HCT116 (cell line): Measurements from ENCODE around the gene KPNA4.

Experiments
- ATF3 ChIP-seq: IDR thresholded peaks from 2 replicates; pipeline ENCODE4 v1.6.1; 2012
- CTCF ChIP-seq, 3 experiments: fragments of 200-600 bp in 1 of 3; sonication (generic) in 1 of 3; IDR thresholded peaks in 2 of 3; conservative IDR thresholded peaks in 1 of 3; 2 replicates each; pipeline ENCODE4 v1.5.1; 2012 to 2017; ENCODE audit warnings: low read depth in 2 of 3, low read length in 2 of 3, antibody characterized with exemption in 1 of 3, borderline replicate concordance in 1 of 3, control low read depth in 1 of 3, mild to moderate bottlenecking in 1 of 3, mixed read lengths in 1 of 3, mixed run types in 1 of 3, moderate library complexity in 1 of 3; ENCODE audit not compliant: insufficient read depth in 1 of 3
- MAX ChIP-seq: IDR thresholded peaks from 2 replicates; pipeline ENCODE4 v1.6.1; 2012
- POLR2A ChIP-seq: IDR thresholded peaks from 2 replicates; pipeline ENCODE4 v1.7.0; 2011; ENCODE audit warnings: borderline replicate concordance; ENCODE audit not compliant: insufficient read depth, insufficient read length; ENCODE audit errors: extremely low read depth
- POLR2AphosphoS5 ChIP-seq: IDR thresholded peaks from 2 replicates; pipeline ENCODE4 v1.6.1; 2011; ENCODE audit warnings: mild to moderate bottlenecking, low read depth, low read length, moderate library complexity
- SP1 ChIP-seq: IDR thresholded peaks from 2 replicates; pipeline ENCODE4 v1.6.1; 2012; ENCODE audit warnings: low read depth
- ZNF274 ChIP-seq: fragments of 200-500 bp; sonication (Bioruptor generic); IDR thresholded peaks from 2 replicates; pipeline ENCODE4 v1.6.1; 2014; ENCODE audit warnings: mild to moderate bottlenecking, low read depth, low read length, inconsistent platforms

GRCh38 chr3:160567774-160568173 is 2.4 kb upstream of the KPNA4 start:
- TF ChIP-seq CTCF (IDR thresholded peaks at IDR 0.05 in 2 of 3, conservative IDR thresholded peaks at IDR 0.05 in 1 of 3; ENCODE audit: borderline replicate concordance in 1 of 3, insufficient read depth in 1 of 3, low read depth in 2 of 3, low read length in 2 of 3) (no peak), POLR2AphosphoS5 (no peak), ZNF274 (no peak), SP1 (no peak), POLR2A (no peak), ATF3 (no peak), MAX (no peak)
